K562 (cell line): ENCODE results near the gene NUBPL. TPM values are rescaled to one million over a fixed set of nuclear protein-coding genes. Genes with fewer than 3 reads are reported as not detected.

Experiments used
- ATAC-seq: fragments of 200-7000 bp; cut with Tn5 transposase; 3 replicates; pipeline ENCODE4 v1.9.1; 2020; ENCODE audit warnings: moderate library complexity
- Bru-seq: library from RNA; stranded (reverse); fragments of 400-500 nt; gene quantifications from one replicate; lab custom pipeline; 2021; lab: Mats Ljungman, UMichigan
- BruChase-seq, 2 experiments: library from RNA; stranded (reverse); fragments of 400-500 nt; gene quantifications; one replicate each; lab custom pipeline; 2021; lab: Mats Ljungman, UMichigan
- BruUV-seq: library from RNA; stranded (reverse); fragments of 400-500 nt; replicated peaks from 2 replicates; lab custom pipeline; 2021; lab: Mats Ljungman, UMichigan
- CTCF ChIA-PET: fragments of 300-600 bp; formaldehyde crosslinking; extraction: SDS; loops from one replicate; lab custom pipeline; 2021; ENCODE audit warnings: low intra/inter-chr PET ratio; lab: Yijun Ruan, JAX
- POLR2A ChIA-PET: fragments of 300-600, 350-650 bp; sonication (Branson Sonifier 250); formaldehyde crosslinking; extraction: SDS; loops from one replicate; lab custom pipeline; 2021; ENCODE audit warnings: antibody characterized with exemption, inconsistent platforms; lab: Yijun Ruan, JAX
- DNase-seq, 4 experiments: peaks; one replicate each; pipeline versions ENCODE4 v3.0.0 to v3.0.0-alpha.2; 2011 to 2018; ENCODE audit warnings: low spot score in 3 of 4, mixed read lengths in 3 of 4; ENCODE audit errors: extremely low read depth in 1 of 4
- FAIRE-seq: peaks from 2 replicates; lab custom pipeline; 2011; peaks lifted over from hg19 to GRCh38; lab: Jason Lieb, UNC
- H2AFZ ChIP-seq: 2 replicates; pipeline ENCODE4 v1.6.0; 2011; ENCODE audit warnings: low read depth, low read length, control low read depth, inconsistent platforms
- H3K27ac ChIP-seq: fragments of 200-600 bp; 3 replicates; pipeline ENCODE4 v1.8.0; 2011; ENCODE audit warnings: low read depth, mild to moderate bottlenecking, control low read depth, inconsistent platforms, low read length, moderate library complexity, mixed read lengths; ENCODE audit errors: extremely low read depth
- H3K27me3 ChIP-seq, 2 experiments: fragments of 300-600 bp in 1 of 2; 2 replicates in 1 of 2; 3 replicates in 1 of 2; pipeline versions ENCODE4 v1.6.0 to v1.8.0; 2011; ENCODE audit warnings: inconsistent platforms in 2 of 2, low read length in 2 of 2, mild to moderate bottlenecking in 1 of 2, mixed read lengths in 1 of 2, moderate library complexity in 1 of 2; ENCODE audit not compliant: control insufficient read depth in 2 of 2, insufficient read depth in 2 of 2
- H3K36me3 ChIP-seq: fragments of 300-600 bp; 3 replicates; pipeline ENCODE4 v1.8.0; 2011; ENCODE audit warnings: mild to moderate bottlenecking, low read length, inconsistent platforms; ENCODE audit not compliant: control insufficient read depth, insufficient read depth
- H3K4me1 ChIP-seq, 2 experiments: fragments of 200-600 bp in 1 of 2; replicated peaks in 1 of 2; 2 replicates in 1 of 2; 3 replicates in 1 of 2; pipeline versions ENCODE4 v1.5.1 to v1.8.0; 2011; ENCODE audit warnings: inconsistent platforms in 2 of 2, low read length in 2 of 2, mild to moderate bottlenecking in 1 of 2, mixed read lengths in 1 of 2, moderate library complexity in 1 of 2; ENCODE audit not compliant: control insufficient read depth in 2 of 2, insufficient read depth in 2 of 2
- H3K4me2 ChIP-seq: 2 replicates; pipeline ENCODE4 v1.6.1; 2011; ENCODE audit warnings: low read length, control low read depth, inconsistent platforms, mixed read lengths; ENCODE audit not compliant: insufficient read depth
- H3K4me3 ChIP-seq: fragments of 200-600 bp; sonication (generic), shearing (Covaris generic); 2 replicates; pipeline ENCODE4 v1.5.1; 2016; ENCODE audit warnings: control low read depth, inconsistent platforms
- H3K79me2 ChIP-seq: fragments of 200-600 bp; 3 replicates; pipeline ENCODE4 v1.8.0; 2011; ENCODE audit warnings: low read length, inconsistent platforms; ENCODE audit not compliant: control insufficient read depth, insufficient read depth
- H3K9ac ChIP-seq, 2 experiments: 2 replicates each; pipeline versions ENCODE4 v1.6.0 to v1.6.1; 2011; ENCODE audit warnings: low read depth in 2 of 2, low read length in 2 of 2, control low read depth in 1 of 2, inconsistent platforms in 1 of 2, mild to moderate bottlenecking in 1 of 2, mixed read lengths in 1 of 2; ENCODE audit not compliant: insufficient read depth in 1 of 2
- H3K9me1 ChIP-seq: one replicate; pipeline ENCODE4 v1.6.0; 2011; ENCODE audit warnings: inconsistent platforms, mild to moderate bottlenecking, low read length, moderate library complexity; ENCODE audit not compliant: control insufficient read depth, insufficient read depth
- H3K9me3 ChIP-seq: replicated peaks from 2 replicates; pipeline ENCODE4 v1.5.1; 2011; ENCODE audit warnings: low read depth, low read length, inconsistent platforms; ENCODE audit not compliant: control insufficient read depth, insufficient read depth
- H4K20me1 ChIP-seq: replicated peaks from 2 replicates; pipeline ENCODE4 v1.6.1; 2011; ENCODE audit warnings: low read length, inconsistent platforms, mixed read lengths; ENCODE audit not compliant: control insufficient read depth, insufficient read depth
- HES1 ChIP-seq: fragments of 450-650 bp; IDR thresholded peaks from 2 replicates; pipeline ENCODE4 v1.6.1; 2016; ENCODE audit warnings: low read depth, mild to moderate bottlenecking, moderate library complexity
- LCOR ChIP-seq: sonication (generic); formaldehyde crosslinking; IDR thresholded peaks from 2 replicates; pipeline ENCODE4 v1.8.0; 2022; ENCODE audit warnings: mild to moderate bottlenecking, missing genetic modification reagents
- UBTF ChIP-seq, 2 experiments: IDR thresholded peaks; 2 replicates each; pipeline ENCODE4 v1.6.1; 2012; ENCODE audit warnings: improper control_type of control experiment in 2 of 2, low read depth in 2 of 2, low read length in 2 of 2, borderline replicate concordance in 1 of 2
- WGBS: fragments of 100-300 bp; shearing (Covaris generic); methylation state at CpG from one replicate; pipeline ENCODE4 v1.1.6; 2016; ENCODE audit warnings: low coverage, mixed read lengths; ENCODE audit not compliant: insufficient coverage; ENCODE audit errors: missing lambda C conversion rate; 5-methylcytosine and 5-hydroxymethylcytosine counted together
- in situ Hi-C: fragments of 300-500 bp; cut with MboI; formaldehyde crosslinking; loops from 4 replicates; pipeline ENCODE4 v1.15.0; 2018; ENCODE audit warnings: inconsistent platforms, mixed read lengths
- intact Hi-C: fragments of 100-400 bp; cut with micrococcal nuclease; formaldehyde crosslinking; loops from 2 replicates; pipeline ENCODE4 v1.14.2; 2022
- long read RNA-seq, 3 experiments: library from polyadenylated mRNA in 2 of 3; library from RNA in 1 of 3; unstranded in 2 of 3; stranded (forward) in 1 of 3; transcript quantifications; one replicate each; pipeline ENCODE4 v2.0.0, GENCODE V29; 2019 to 2022
- polyA minus RNA-seq, 3 experiments: library from RNA; depleted of rRNA, polyadenylated mRNA; stranded (reverse); fragments of >200 nt; gene quantifications; 2 replicates each; pipeline ENCODE4 v1.2.3, GENCODE V29; 2011
- polyA plus RNA-seq, 8 experiments: library from polyadenylated mRNA; depleted of rRNA in 4 of 8; stranded (reverse) in 5 of 8; unstranded in 3 of 8; fragments of >200 nt; fragmentation: Nextera tagmentation in 2 of 8; fragmentation: Illumina TruSeq in 1 of 8; extraction: Ambion mirVana in 2 of 8; extraction: Trizol in 1 of 8; gene quantifications; 2 replicates each; pipeline versions ENCODE4 v1.2.1 to v1.2.3, GENCODE V29; 2011 to 2014; ENCODE audit warnings: inconsistent platforms in 1 of 8, missing spikeins in 1 of 8
- total RNA-seq, 7 experiments: library from RNA; depleted of rRNA in 6 of 7; stranded (reverse); fragments of >200 nt in 6 of 7; fragmentation: Illumina TruSeq in 2 of 7; extraction: Trizol in 2 of 7; gene quantifications; 2 replicates each; pipeline versions ENCODE4 v1.2.1 to v1.2.3, GENCODE V29; 2011 to 2021; ENCODE audit warnings: low replicate concordance in 1 of 7
- TF ChIP-seq, protein P1 (sequence below): sonication (generic); formaldehyde crosslinking; IDR thresholded peaks from 2 replicates; pipeline ENCODE4 v1.8.1; 2023; ENCODE audit warnings: mild to moderate bottlenecking, missing genetic modification reagents
- TF ChIP-seq, protein P2 (sequence below): fragments of 250-450 bp; sonication (Bioruptor Pico); IDR thresholded peaks from 2 replicates; pipeline ENCODE4 v1.5.0; 2022; ENCODE audit warnings: mild to moderate bottlenecking

Gene NUBPL, protein sequence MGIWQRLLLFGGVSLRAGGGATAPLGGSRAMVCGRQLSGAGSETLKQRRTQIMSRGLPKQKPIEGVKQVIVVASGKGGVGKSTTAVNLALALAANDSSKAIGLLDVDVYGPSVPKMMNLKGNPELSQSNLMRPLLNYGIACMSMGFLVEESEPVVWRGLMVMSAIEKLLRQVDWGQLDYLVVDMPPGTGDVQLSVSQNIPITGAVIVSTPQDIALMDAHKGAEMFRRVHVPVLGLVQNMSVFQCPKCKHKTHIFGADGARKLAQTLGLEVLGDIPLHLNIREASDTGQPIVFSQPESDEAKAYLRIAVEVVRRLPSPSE
- 14.5 and 26.8 TPM in 2 replicates for total RNA-seq (2011; cell fraction: chromatin; rRNA removed; ENCODE audit: low replicate concordance)
- total RNA-seq (2011; cell fraction: nucleolus; rRNA removed): 7.5 and 8.6 TPM in 2 replicates
- 12.7 and 16.0 TPM in 2 replicates for total RNA-seq (2011; cell fraction: nucleoplasm; rRNA removed)
- total RNA-seq (2014; rRNA removed) (4.5 and 5.4 TPM in 2 replicates), total RNA-seq (2014; rRNA removed; fragmentation: Illumina TruSeq; extraction: Trizol) (8.7 and 9.6 TPM in 2 replicates), total RNA-seq (2015; rRNA removed; fragmentation: Illumina TruSeq; extraction: Trizol) (6.5 and 7.8 TPM in 2 replicates), total RNA-seq (2021) (5.5 and 6.6 TPM in 2 replicates), polyA plus RNA-seq (2011; rRNA removed) (5.9 and 7.7 TPM in 2 replicates), polyA plus RNA-seq (2014; fragmentation: Illumina TruSeq; extraction: Trizol) (4.8 and 5.8 TPM in 2 replicates), polyA plus RNA-seq (2014; fragmentation: Nextera tagmentation; extraction: Ambion mirVana) (1 to 10 TPM; 3.2 to 3.6 TPM), polyA plus RNA-seq (2014; rRNA removed) (4.7 and 6.1 TPM in 2 replicates), polyA minus RNA-seq (2011; rRNA and poly(A)+ RNA removed) (10.0 and 15.6 TPM in 2 replicates), Bru-seq, nascent RNA (percentile 57 among the genes with signal in this experiment), BruChase-seq, experiment 1, labeled RNA remaining after a 2-hour chase (percentile 64 among the genes with signal in this experiment), BruChase-seq, experiment 2, labeled RNA remaining after a 6-hour chase (percentile 63 among the genes with signal in this experiment)
- polyA plus RNA-seq (2011; cell fraction: cytosol; rRNA removed): 1.5 and 3.4 TPM in 2 replicates
- 2.1 TPM in 2 replicates for polyA plus RNA-seq (2011; cell fraction: nucleus; rRNA removed)
- 3.7 and 4.3 TPM in 2 replicates for polyA plus RNA-seq (2012)
- polyA minus RNA-seq (2011; cell fraction: cytosol; rRNA and poly(A)+ RNA removed): 1.9 and 4.0 TPM in 2 replicates
- 8.3 and 16.9 TPM in 2 replicates for polyA minus RNA-seq (2011; cell fraction: nucleus; rRNA and poly(A)+ RNA removed)
- long read RNA-seq, experiment 1, transcript NUBPL-201 (11 exons, 3,049 nt): major isoform, 13 of 21 reads
- long read RNA-seq, experiment 1, partial matches to known transcripts: 0 of 21 reads
- long read RNA-seq, experiment 1, other reads (novel, unspliced or antisense): 8 of 21 reads
- long read RNA-seq, experiment 2, partial matches to known transcripts: 0 of 5 reads
- long read RNA-seq, experiment 2, other reads (novel, unspliced or antisense): 4 of 5 reads
- long read RNA-seq, experiment 3, transcript NUBPL-201 (11 exons, 3,049 nt): major isoform, 7 of 7 reads
- long read RNA-seq, experiment 3, partial matches to known transcripts: 0 of 7 reads
- long read RNA-seq, experiment 3, other reads (novel, unspliced or antisense): 0 of 7 reads

GRCh38 chr14:31561155-31561846, at the start of gene NUBPL:
Gene NUBPL (plus strand): TSS chr14:31561404. CDS start chr14:31561440, 36 bp downstream.
- Histone ChIP-seq H4K20me1 (no peaks in the 10 kb centered on the region), H3K4me1 (peaks cover 0 to 2% of the 10 kb centered on the region in 2 experiments; a peak in 1 of 5 replicates), H2AFZ (peak within 1 kb of the TSS; percentile 97), H3K4me3 (peak within 1 kb of the TSS; percentile 76), H3K79me2 (peaks cover 4% of the 10 kb centered on the region; the same call in 2 of the 3 replicates), H3K36me3 (no peaks in the 10 kb centered on the region), H3K4me2 (peak within 1 kb of the TSS; percentile 91), H3K9ac (peak within 1 kb of the TSS; percentile 80 to 98), H3K27me3 (no peaks in the 10 kb centered on the region), H3K27ac (peak within 1 kb of the TSS; percentile 79), H3K9me1 (no peaks in the 10 kb centered on the region), H3K9me3 (no peaks in the 10 kb centered on the region)
- in situ Hi-C loops: no loop called here
- ChIA-PET POLR2A (interaction anchor here (0.8 kb wide), 1 partner anchor 141 kb away, joined by 3 read pairs; the partner anchor contains the start of gene HEATR5A), CTCF (no interaction called here)
- 0% methylated on average over 33 of the region's 34 CpGs for WGBS
- ATAC-seq: peak; percentile 95
- peak; percentile 94 for FAIRE-seq
- intact Hi-C loops: no loop called here
- BruUV-seq: no TSS peak
- DNase-seq: peak; percentile 85 to 94 (median 86)
- TF ChIP-seq, protein P1, sequence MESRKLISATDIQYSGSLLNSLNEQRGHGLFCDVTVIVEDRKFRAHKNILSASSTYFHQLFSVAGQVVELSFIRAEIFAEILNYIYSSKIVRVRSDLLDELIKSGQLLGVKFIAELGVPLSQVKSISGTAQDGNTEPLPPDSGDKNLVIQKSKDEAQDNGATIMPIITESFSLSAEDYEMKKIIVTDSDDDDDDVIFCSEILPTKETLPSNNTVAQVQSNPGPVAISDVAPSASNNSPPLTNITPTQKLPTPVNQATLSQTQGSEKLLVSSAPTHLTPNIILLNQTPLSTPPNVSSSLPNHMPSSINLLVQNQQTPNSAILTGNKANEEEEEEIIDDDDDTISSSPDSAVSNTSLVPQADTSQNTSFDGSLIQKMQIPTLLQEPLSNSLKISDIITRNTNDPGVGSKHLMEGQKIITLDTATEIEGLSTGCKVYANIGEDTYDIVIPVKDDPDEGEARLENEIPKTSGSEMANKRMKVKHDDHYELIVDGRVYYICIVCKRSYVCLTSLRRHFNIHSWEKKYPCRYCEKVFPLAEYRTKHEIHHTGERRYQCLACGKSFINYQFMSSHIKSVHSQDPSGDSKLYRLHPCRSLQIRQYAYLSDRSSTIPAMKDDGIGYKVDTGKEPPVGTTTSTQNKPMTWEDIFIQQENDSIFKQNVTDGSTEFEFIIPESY (CRISPR knock-in tag): peak; percentile 37; the same call in 1 of the 2 replicates
- TF ChIP-seq UBTF (IDR thresholded peaks at IDR 0.05; ENCODE audit: borderline replicate concordance in 1 of 2, low read depth in 2 of 2, low read length in 2 of 2) (no peak), HES1 (no peak), LCOR (CRISPR knock-in tag) (no peak)
- TF ChIP-seq, protein P2, sequence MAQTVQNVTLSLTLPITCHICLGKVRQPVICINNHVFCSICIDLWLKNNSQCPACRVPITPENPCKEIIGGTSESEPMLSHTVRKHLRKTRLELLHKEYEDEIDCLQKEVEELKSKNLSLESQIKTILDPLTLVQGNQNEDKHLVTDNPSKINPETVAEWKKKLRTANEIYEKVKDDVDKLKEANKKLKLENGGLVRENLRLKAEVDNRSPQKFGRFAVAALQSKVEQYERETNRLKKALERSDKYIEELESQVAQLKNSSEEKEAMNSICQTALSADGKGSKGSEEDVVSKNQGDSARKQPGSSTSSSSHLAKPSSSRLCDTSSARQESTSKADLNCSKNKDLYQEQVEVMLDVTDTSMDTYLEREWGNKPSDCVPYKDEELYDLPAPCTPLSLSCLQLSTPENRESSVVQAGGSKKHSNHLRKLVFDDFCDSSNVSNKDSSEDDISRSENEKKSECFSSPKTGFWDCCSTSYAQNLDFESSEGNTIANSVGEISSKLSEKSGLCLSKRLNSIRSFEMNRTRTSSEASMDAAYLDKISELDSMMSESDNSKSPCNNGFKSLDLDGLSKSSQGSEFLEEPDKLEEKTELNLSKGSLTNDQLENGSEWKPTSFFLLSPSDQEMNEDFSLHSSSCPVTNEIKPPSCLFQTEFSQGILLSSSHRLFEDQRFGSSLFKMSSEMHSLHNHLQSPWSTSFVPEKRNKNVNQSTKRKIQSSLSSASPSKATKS (CRISPR knock-in tag): no peak
